ENCODE measurements around the gene NPIPB6.

Gene NPIPB6

GRCh38 chr16:28326881-28327610, 36.3 kb downstream of the NPIPB6 start:
- TF ChIP-seq ZFX (IDR thresholded peaks at IDR 0.05; ENCODE audit: borderline replicate concordance): no peak
- peak; percentile 76 for TF ChIP-seq CTCF (IDR thresholded peaks at IDR 0.05)
- no peak overlapping the region for H3K27ac ChIP-seq

DNA sequence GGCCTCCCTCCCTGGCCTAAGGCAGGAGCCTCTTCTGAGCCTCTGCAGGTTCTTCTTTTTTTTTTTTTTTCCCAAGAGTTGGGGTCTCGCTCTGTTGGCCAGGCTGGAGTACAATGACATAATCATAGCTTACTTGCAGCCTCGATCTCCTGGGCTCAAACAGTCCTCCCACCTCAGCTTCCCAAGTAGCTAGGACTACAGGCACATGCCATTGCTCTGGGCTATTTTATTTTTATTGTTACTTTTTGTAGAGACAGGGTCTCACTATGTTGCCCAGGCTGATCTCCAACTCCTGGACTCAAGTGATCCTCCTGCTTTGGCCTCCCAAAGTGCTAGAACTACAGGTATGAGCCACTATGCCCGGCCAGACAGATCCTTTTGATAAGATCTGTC, 38.4 kb downstream of the NPIPB6 start:
- TF ChIP-seq ZFX (IDR thresholded peaks at IDR 0.05; ENCODE audit: borderline replicate concordance) (no peak), CTCF (IDR thresholded peaks at IDR 0.05) (no peak)
- peak overlapping the region; percentile 85 for H3K27ac ChIP-seq

GRCh38 chr16:28324235-28324886, 38.9 kb downstream of the NPIPB6 start:
- peak overlapping the region; percentile 85 for H3K27ac ChIP-seq
- TF ChIP-seq ZFX (IDR thresholded peaks at IDR 0.05; ENCODE audit: borderline replicate concordance): no peak
- TF ChIP-seq CTCF (IDR thresholded peaks at IDR 0.05): no peak

DNA sequence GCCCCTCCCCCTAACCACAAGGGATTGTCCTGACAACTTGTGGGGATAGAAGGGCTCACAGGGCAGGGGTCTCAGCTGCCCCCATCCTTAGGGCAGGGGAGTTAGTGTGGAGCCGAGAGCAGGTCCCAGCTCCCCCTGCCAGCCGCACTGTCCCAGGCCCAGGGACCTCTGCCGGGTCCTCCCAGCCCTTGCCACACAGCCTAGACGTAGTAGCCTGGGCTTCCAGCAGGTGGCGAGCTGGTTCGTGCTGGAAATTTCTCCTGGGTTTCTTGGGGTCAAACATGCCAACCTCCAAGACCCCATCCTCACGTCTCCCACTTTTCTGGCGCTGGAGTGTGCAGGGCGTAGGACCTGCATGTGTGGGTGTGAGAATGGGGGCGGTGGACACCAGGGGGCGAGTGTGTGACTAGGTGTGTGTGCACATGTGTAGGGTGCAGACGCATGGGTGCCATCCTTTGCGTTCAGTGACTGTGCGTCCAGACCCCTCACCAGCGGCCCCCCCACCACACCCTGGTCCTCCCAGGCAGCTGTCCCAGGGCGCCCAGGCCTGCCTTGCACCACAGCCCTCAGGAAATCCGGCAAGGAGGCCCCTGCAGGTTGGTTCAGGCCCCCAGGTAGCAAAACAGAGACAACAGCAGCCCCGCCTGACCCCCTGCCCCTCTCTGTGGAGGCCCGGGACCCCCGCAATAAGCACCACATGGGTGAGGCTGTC, 41.5 kb downstream of the NPIPB6 start:
- TF ChIP-seq ZFX (IDR thresholded peaks at IDR 0.05; ENCODE audit: borderline replicate concordance): no peak
- peak; percentile 91 for TF ChIP-seq CTCF (IDR thresholded peaks at IDR 0.05)
- H3K27ac ChIP-seq: no peak overlapping the region

DNA sequence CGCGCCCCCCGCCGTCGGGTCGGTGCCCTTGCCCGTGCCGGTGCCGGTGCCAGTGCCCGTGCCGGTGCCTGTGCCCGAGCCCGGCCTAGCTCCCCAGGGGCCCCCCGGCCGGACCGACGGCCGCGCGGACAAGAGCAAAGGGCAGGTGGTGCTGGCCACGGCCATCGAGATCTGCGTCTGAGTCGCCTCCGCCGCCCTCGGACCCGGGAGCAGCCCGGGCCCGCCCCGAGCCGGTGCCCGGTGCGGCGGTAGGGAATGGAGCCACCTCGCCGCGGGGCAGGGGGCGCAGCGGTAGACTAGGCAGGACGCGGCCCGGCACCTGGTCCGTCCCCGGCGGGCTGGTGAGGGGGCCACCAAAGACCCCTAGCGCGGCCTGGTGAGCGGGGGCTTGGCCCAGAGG, 42.6 kb downstream of the NPIPB6 start:
- no peak for TF ChIP-seq ZFX (IDR thresholded peaks at IDR 0.05; ENCODE audit: borderline replicate concordance)
- no peak for TF ChIP-seq CTCF (IDR thresholded peaks at IDR 0.05)
- H3K27ac ChIP-seq: no peak overlapping the region

GRCh38 chr16:28320023-28320561, 43.2 kb downstream of the NPIPB6 start:
- TF ChIP-seq CTCF (IDR thresholded peaks at IDR 0.05) (no peak), ZFX (IDR thresholded peaks at IDR 0.05; ENCODE audit: borderline replicate concordance) (no peak)
- H3K27ac ChIP-seq: no peak overlapping the region
